Measurements from ENCODE around the gene ANAPC4.
"Not testable (repeated sequence)": the region's sequence is repeated elsewhere in the genome, so short reads cannot be mapped to it uniquely, and the experiment has no call there.

ANAPC4 gene

DNA sequence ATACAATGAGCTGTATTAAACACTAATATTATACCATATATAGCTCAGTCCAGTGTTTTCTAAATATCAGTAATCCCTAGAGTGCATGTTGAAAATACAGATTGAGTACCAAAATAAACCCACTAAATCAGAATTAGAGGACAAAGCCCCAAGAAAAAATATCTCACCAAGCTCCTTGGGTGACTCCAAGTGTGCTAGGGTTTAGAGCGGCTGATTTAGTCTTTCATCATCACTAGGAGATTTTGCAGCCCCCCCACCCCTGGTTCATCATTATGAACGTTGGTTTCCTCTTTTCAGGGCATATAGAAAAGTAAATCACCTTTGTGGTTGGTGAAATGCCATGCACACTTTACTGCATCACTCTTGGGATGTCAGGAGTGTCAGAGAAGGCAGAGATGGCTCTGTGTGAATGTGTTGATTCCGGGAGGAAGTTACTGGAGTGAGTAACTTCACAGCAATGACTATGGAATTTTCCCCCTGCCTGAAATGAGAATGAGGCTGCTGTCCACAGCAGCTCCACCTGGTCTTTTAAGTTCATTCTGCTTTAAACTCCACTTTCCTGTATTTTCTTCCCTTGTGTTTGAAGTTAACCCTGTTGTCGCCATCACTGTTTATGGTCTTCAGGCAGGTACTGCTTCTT is 25.2 kb upstream of the ANAPC4 start:
- Histone ChIP-seq H3K9ac (ENCODE audit: low read depth, low read length) (no peak overlapping the region), H3K27me3 (ENCODE audit: control insufficient read depth, insufficient read depth, low read length) (no peaks in the 10 kb centered on the region), H3K4me3 (ENCODE audit: low read depth, low read length) (no peak overlapping the region), H3K4me1 (ENCODE audit: control insufficient read depth, insufficient read depth, low read length) (no peaks in the 10 kb centered on the region), H3K36me3 (ENCODE audit: control insufficient read depth, insufficient read depth, low read length) (no peaks in the 10 kb centered on the region), H3K9me3 (ENCODE audit: control insufficient read depth, insufficient read depth, low read length) (no peaks in the 10 kb centered on the region)

GRCh38 chr4:25356068-25356467 is 21.0 kb upstream of the ANAPC4 start:
- peaks cover 8% of the 10 kb centered on the region for H3K36me3 ChIP-seq (ENCODE audit: control insufficient read depth, insufficient read depth, low read length)
- no peak overlapping the region for H3K4me3 ChIP-seq (ENCODE audit: low read depth, low read length)
- H3K4me1 ChIP-seq (ENCODE audit: control insufficient read depth, insufficient read depth, low read length): no peaks in the 10 kb centered on the region
- H3K27me3 ChIP-seq (ENCODE audit: control insufficient read depth, insufficient read depth, low read length): no peaks in the 10 kb centered on the region
- no peak overlapping the region for H3K9ac ChIP-seq (ENCODE audit: low read depth, low read length)
- no peaks in the 10 kb centered on the region for H3K9me3 ChIP-seq (ENCODE audit: control insufficient read depth, insufficient read depth, low read length)

DNA sequence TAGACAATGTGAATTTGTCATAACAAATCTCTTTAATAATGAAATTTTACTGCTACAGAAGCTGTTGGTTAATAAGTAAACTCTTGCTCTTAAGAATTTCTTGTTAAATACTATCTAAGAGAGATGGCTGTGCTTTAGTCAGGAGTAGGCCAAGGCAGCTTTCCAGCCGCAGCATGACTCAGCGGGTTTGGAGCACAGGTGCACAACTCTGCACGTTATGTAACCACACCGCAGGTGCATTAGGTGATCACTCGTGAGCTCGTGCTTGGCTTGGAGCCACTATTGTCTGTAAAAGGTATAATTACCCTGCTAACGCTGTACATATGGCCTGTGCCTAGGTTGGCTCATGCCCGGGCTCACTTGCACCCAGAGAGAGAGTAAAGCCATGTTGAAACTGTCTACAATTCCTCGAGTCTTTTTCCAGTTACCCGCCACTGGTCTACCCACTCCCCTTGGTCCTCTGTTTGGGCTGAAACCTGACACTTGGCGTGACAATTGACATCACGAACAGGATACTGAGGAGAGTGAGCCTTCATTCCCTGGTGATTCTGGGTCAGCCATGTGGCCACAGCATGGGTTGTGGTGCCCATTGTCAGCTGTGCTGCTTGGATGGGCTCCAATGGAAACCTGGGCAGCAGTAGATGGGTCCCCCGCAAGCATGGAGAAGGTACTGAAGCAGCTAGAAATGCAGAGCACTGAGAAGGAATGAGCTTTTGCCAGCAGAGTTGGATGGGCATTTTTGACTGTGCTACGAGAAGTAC is 18.4 kb upstream of the ANAPC4 start:
- no peak overlapping the region for H3K9ac ChIP-seq (ENCODE audit: low read depth, low read length)

DNA sequence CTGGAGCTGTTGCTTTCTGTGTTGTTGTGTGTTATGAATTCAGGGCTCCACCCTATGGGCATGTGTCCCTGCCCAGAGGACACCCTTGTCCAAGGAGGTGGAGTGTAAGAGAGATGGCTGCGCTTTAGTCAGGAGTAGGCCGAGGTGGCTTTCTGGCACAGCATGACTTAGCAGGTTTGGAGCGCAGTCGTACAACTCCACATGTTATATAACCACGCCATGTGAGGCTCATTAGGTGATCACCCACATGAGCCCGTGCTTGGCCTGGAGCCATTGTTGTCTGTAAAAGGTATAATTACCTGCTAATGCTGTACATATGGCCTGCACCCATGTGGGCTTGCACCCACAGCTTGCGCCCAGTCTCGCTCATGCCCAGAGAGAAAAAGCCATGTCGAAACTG is 15.8 kb upstream of the ANAPC4 start:
- Histone ChIP-seq H3K4me3 (ENCODE audit: low read depth, low read length) (no peak overlapping the region), H3K36me3 (ENCODE audit: control insufficient read depth, insufficient read depth, low read length) (peaks cover 8% of the 10 kb centered on the region), H3K9me3 (ENCODE audit: control insufficient read depth, insufficient read depth, low read length) (no peaks in the 10 kb centered on the region), H3K4me1 (ENCODE audit: control insufficient read depth, insufficient read depth, low read length) (no peaks in the 10 kb centered on the region), H3K27me3 (ENCODE audit: control insufficient read depth, insufficient read depth, low read length) (no peaks in the 10 kb centered on the region), H3K9ac (ENCODE audit: low read depth, low read length) (no peak overlapping the region)

More for the DNA sequence above, 18.4 kb upstream of the ANAPC4 start:
- H3K4me1 ChIP-seq (ENCODE audit: control insufficient read depth, insufficient read depth, low read length): no peaks in the 10 kb centered on the region
- peaks cover 8% of the 10 kb centered on the region for H3K36me3 ChIP-seq (ENCODE audit: control insufficient read depth, insufficient read depth, low read length)
- no peaks in the 10 kb centered on the region for H3K27me3 ChIP-seq (ENCODE audit: control insufficient read depth, insufficient read depth, low read length)
- no peaks in the 10 kb centered on the region for H3K9me3 ChIP-seq (ENCODE audit: control insufficient read depth, insufficient read depth, low read length)
- H3K4me3 ChIP-seq (ENCODE audit: low read depth, low read length): no peak overlapping the region

DNA sequence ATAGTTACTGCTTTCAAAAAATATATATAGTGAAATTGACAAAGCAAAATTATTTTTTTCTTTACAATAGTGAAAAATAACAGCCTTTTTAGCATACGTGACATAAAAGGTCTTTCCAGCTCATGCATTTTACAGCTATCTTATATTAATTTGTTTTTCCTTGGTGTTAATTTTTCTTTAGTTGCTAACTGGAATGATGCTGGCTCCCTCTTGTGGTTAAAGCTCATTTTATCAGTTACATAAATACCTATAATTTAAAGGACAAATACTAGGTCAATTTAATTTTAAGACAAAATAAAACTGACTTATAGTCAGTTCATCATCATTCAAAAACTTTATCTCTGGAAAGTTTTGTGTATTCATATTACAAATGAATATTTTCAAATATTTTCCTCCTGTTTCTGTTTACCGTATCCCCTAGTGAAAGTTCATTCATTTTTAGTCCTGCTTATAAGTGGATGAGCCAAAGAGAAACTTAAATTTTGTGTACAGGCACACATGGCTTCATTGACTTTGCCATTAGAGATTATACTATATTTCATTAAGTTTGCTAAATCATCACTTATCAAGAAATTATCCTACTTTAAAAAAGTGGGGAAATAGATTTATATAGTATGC is 9.9 kb upstream of the ANAPC4 start:
- H3K4me3 ChIP-seq (ENCODE audit: low read depth, low read length): no peak overlapping the region
- H3K9ac ChIP-seq (ENCODE audit: low read depth, low read length): no peak overlapping the region
- H3K36me3 ChIP-seq (ENCODE audit: control insufficient read depth, insufficient read depth, low read length): no peaks in the 10 kb centered on the region
- peaks cover 2% of the 10 kb centered on the region for H3K4me1 ChIP-seq (ENCODE audit: control insufficient read depth, insufficient read depth, low read length)
- no peaks in the 10 kb centered on the region for H3K27me3 ChIP-seq (ENCODE audit: control insufficient read depth, insufficient read depth, low read length)
- no peaks in the 10 kb centered on the region for H3K9me3 ChIP-seq (ENCODE audit: control insufficient read depth, insufficient read depth, low read length)

- Histone ChIP-seq H3K4me3 (ENCODE audit: low read depth, low read length) (no peak overlapping the region), H3K36me3 (ENCODE audit: control insufficient read depth, insufficient read depth, low read length) (no peaks in the 10 kb centered on the region), H3K4me1 (ENCODE audit: control insufficient read depth, insufficient read depth, low read length) (peaks cover 2% of the 10 kb centered on the region), H3K27me3 (ENCODE audit: control insufficient read depth, insufficient read depth, low read length) (no peaks in the 10 kb centered on the region), H3K9me3 (ENCODE audit: control insufficient read depth, insufficient read depth, low read length) (no peaks in the 10 kb centered on the region), H3K9ac (ENCODE audit: low read depth, low read length) (no peak overlapping the region)
Measured at GRCh38 chr4:25367877-25368276, 9.2 kb upstream of the ANAPC4 start.

GRCh38 chr4:25368315-25368714 is 8.7 kb upstream of the ANAPC4 start:
- Histone ChIP-seq H3K4me3 (ENCODE audit: low read depth, low read length) (no peak overlapping the region), H3K36me3 (ENCODE audit: control insufficient read depth, insufficient read depth, low read length) (no peaks in the 10 kb centered on the region), H3K9me3 (ENCODE audit: control insufficient read depth, insufficient read depth, low read length) (no peaks in the 10 kb centered on the region), H3K27me3 (ENCODE audit: control insufficient read depth, insufficient read depth, low read length) (no peaks in the 10 kb centered on the region), H3K4me1 (ENCODE audit: control insufficient read depth, insufficient read depth, low read length) (peaks cover 2% of the 10 kb centered on the region), H3K9ac (ENCODE audit: low read depth, low read length) (no peak overlapping the region)

DNA sequence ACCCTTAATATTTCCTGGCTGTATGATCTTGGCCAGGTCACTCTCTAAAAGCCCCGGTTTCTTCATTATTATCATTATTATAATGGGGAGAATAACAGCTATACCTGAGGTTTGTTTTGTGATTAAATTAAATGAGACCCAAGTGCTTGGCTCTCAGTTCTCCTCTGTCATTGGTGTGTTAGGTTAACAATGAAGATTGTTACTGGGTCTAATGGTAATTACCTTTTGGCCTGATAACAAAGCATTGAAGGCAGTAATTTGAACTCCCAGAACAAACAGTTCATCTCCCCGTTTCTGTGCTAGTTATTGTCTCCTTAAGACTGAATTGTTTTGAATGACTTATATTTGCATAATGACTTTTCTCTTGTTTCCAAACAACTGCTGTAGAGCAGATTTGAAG is 6.8 kb upstream of the ANAPC4 start:
- H3K36me3 ChIP-seq (ENCODE audit: control insufficient read depth, insufficient read depth, low read length): no peaks in the 10 kb centered on the region
- H3K9ac ChIP-seq (ENCODE audit: low read depth, low read length): no peak overlapping the region
- H3K4me3 ChIP-seq (ENCODE audit: low read depth, low read length): no peak overlapping the region
- no peaks in the 10 kb centered on the region for H3K27me3 ChIP-seq (ENCODE audit: control insufficient read depth, insufficient read depth, low read length)
- no peaks in the 10 kb centered on the region for H3K9me3 ChIP-seq (ENCODE audit: control insufficient read depth, insufficient read depth, low read length)
- H3K4me1 ChIP-seq (ENCODE audit: control insufficient read depth, insufficient read depth, low read length): peaks cover 2% of the 10 kb centered on the region

GRCh38 chr4:25372549-25372948 is 4.5 kb upstream of the ANAPC4 start:
- H3K27me3 ChIP-seq (ENCODE audit: control insufficient read depth, insufficient read depth, low read length); H3K9me3 ChIP-seq (ENCODE audit: control insufficient read depth, insufficient read depth, low read length); H3K9ac ChIP-seq (ENCODE audit: low read depth, low read length); H3K4me1 ChIP-seq (ENCODE audit: control insufficient read depth, insufficient read depth, low read length); H3K4me3 ChIP-seq (ENCODE audit: low read depth, low read length); H3K36me3 ChIP-seq (ENCODE audit: control insufficient read depth, insufficient read depth, low read length): not testable (repeated sequence)

- H3K27me3 ChIP-seq (ENCODE audit: control insufficient read depth, insufficient read depth, low read length): no peaks in the 10 kb centered on the region
- H3K4me1 ChIP-seq (ENCODE audit: control insufficient read depth, insufficient read depth, low read length): peaks cover 7% of the 10 kb centered on the region
- H3K9ac ChIP-seq (ENCODE audit: low read depth, low read length): peak overlapping the region; percentile 90
- H3K4me3 ChIP-seq (ENCODE audit: low read depth, low read length): peak overlapping the region; percentile 90
- no peaks in the 10 kb centered on the region for H3K36me3 ChIP-seq (ENCODE audit: control insufficient read depth, insufficient read depth, low read length)
- no peaks in the 10 kb centered on the region for H3K9me3 ChIP-seq (ENCODE audit: control insufficient read depth, insufficient read depth, low read length)
Measured at GRCh38 chr4:25377572-25378436, 741 bp downstream of the ANAPC4 start.

DNA sequence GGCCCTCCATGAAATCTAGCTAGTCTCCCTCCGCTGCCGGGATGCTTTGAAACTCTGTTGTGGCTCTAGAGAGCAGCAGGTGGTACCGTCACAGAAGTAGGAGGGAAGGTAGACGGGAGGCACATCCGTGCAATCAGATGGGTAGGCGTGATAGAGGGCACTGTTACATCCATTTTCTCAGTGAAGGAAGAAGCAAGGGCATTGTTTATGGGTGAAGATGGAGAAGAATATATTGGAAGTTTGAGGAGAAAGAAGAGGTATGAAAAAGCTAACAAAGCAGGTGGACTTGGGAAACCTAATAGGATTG is 1.3 kb downstream of the ANAPC4 start:
- Histone ChIP-seq H3K27me3 (ENCODE audit: control insufficient read depth, insufficient read depth, low read length) (no peaks in the 10 kb centered on the region), H3K9ac (ENCODE audit: low read depth, low read length) (no peak overlapping the region), H3K4me3 (ENCODE audit: low read depth, low read length) (peak overlapping the region; percentile 90), H3K4me1 (ENCODE audit: control insufficient read depth, insufficient read depth, low read length) (peaks cover 7% of the 10 kb centered on the region), H3K36me3 (ENCODE audit: control insufficient read depth, insufficient read depth, low read length) (no peaks in the 10 kb centered on the region), H3K9me3 (ENCODE audit: control insufficient read depth, insufficient read depth, low read length) (no peaks in the 10 kb centered on the region)

Data from iPS-15b (cell line).